Caco-2 (cell line): Measurements from ENCODE around the gene STPG2. TPM values are rescaled to one million over a fixed set of nuclear protein-coding genes. Genes with fewer than 3 reads are reported as not detected.

Experiments used
- BruUV-seq: library from RNA; stranded (reverse); fragments of 400-500 nt; replicated peaks from 2 replicates; lab custom pipeline; 2021; lab: Mats Ljungman, UMichigan
- CTCF ChIA-PET: fragments of 300-600 bp; sonication (Branson Sonifier 250); formaldehyde crosslinking; loops from one replicate; lab custom pipeline; 2022; ENCODE audit warnings: antibody characterized with exemption; lab: Charles Lee
- POLR2A ChIA-PET: fragments of 300-600 bp; sonication (Branson Sonifier 250); formaldehyde crosslinking; loops from one replicate; lab custom pipeline; 2022; ENCODE audit warnings: antibody characterized with exemption; lab: Charles Lee
- DNase-seq, 2 experiments: peaks; one replicate each; pipeline versions ENCODE4 v3.0.0 to v3.0.0-alpha.2; 2020 to 2022
- H3K27me3 ChIP-seq: replicated peaks from 2 replicates; pipeline ENCODE4 v1.6.0; 2011; ENCODE audit warnings: low read length; ENCODE audit not compliant: control insufficient read depth, insufficient read depth
- H3K36me3 ChIP-seq: 2 replicates; pipeline ENCODE4 v1.5.1; 2011; ENCODE audit warnings: low read length; ENCODE audit not compliant: control insufficient read depth, insufficient read depth
- H3K4me1 ChIP-seq: fragments of 250-450 bp; sonication (Bioruptor Pico); 2 replicates; pipeline ENCODE4 v1.5.1; 2020; ENCODE audit warnings: mild to moderate bottlenecking
- H3K4me3 ChIP-seq: 2 replicates; pipeline ENCODE4 v1.5.1; 2011; ENCODE audit warnings: low read depth, mild to moderate bottlenecking, control low read depth, low read length
- H3K9me3 ChIP-seq: fragments of 250-450 bp; sonication (Bioruptor Pico); 2 replicates; pipeline ENCODE4 v1.5.1; 2020; ENCODE audit warnings: mild to moderate bottlenecking, moderate library complexity
- H3K27ac Mint-ChIP-seq: one replicate; pipeline ENCODE4 v1.8.0; 2022; ENCODE audit warnings: mixed read lengths; ENCODE audit not compliant: unreplicated experiment
- H3K27me3 Mint-ChIP-seq: one replicate; pipeline ENCODE4 v1.8.0; 2022; ENCODE audit warnings: mixed read lengths; ENCODE audit not compliant: insufficient read depth, unreplicated experiment
- H3K36me3 Mint-ChIP-seq: one replicate; pipeline ENCODE4 v1.8.0; 2022; ENCODE audit warnings: mild to moderate bottlenecking, mixed read lengths; ENCODE audit not compliant: insufficient read depth, unreplicated experiment
- H3K4me1 Mint-ChIP-seq: one replicate; pipeline ENCODE4 v1.8.0; 2022; ENCODE audit warnings: low read depth, mixed read lengths; ENCODE audit not compliant: unreplicated experiment
- H3K4me3 Mint-ChIP-seq: one replicate; pipeline ENCODE4 v1.8.0; 2022; ENCODE audit warnings: mild to moderate bottlenecking, moderate library complexity, mixed read lengths; ENCODE audit not compliant: unreplicated experiment
- H3K9me3 Mint-ChIP-seq: one replicate; pipeline ENCODE4 v1.8.0; 2022; ENCODE audit warnings: mixed read lengths; ENCODE audit not compliant: unreplicated experiment
- CTCF ChIP-seq, 2 experiments: fragments of 200-600 bp in 1 of 2; IDR thresholded peaks; 1 replicate in 1 of 2; 2 replicates in 1 of 2; pipeline versions ENCODE4 v1.5.1 to v1.8.0; 2011 to 2022; ENCODE audit warnings: antibody characterized with exemption in 1 of 2, control low read depth in 1 of 2, inconsistent platforms in 1 of 2, low read depth in 1 of 2, low read length in 1 of 2, mild to moderate bottlenecking in 1 of 2, moderate library complexity in 1 of 2; ENCODE audit not compliant: insufficient read depth in 1 of 2, severe bottlenecking in 1 of 2, unreplicated experiment in 1 of 2
- intact Hi-C: fragments of 100-400 bp; cut with micrococcal nuclease; formaldehyde crosslinking; loops from one replicate; pipeline ENCODE4 v1.10.0; 2022; ENCODE audit not compliant: unreplicated experiment
- total RNA-seq: library from RNA; stranded (reverse); gene quantifications from 2 replicates; pipeline ENCODE4 v1.2.3, GENCODE V29; 2022

STPG2 gene
- total RNA-seq, 1 experiment from 2014 or later, result not detected

GRCh38 chr4:98026362-98026761, 116.9 kb downstream of the STPG2 start:
- peaks cover 8% of the 10 kb centered on the region for H3K27me3 Mint-ChIP-seq
- CTCF ChIA-PET, result no interaction called here
- no peaks in the 10 kb centered on the region for H3K9me3 ChIP-seq
- TF ChIP-seq CTCF (IDR thresholded peaks at IDR 0.05; ENCODE audit: insufficient read depth in 1 of 2, low read depth in 1 of 2, low read length in 1 of 2, severe bottlenecking in 1 of 2, unreplicated experiment in 1 of 2), result no peak
- H3K9me3 Mint-ChIP-seq, result no peaks in the 10 kb centered on the region
- no peaks in the 10 kb centered on the region for H3K27me3 ChIP-seq
- H3K36me3 ChIP-seq, result no peaks in the 10 kb centered on the region
- no peaks in the 10 kb centered on the region for H3K36me3 Mint-ChIP-seq
- no peak overlapping the region for H3K4me3 Mint-ChIP-seq
- DNase-seq, result no peak
- POLR2A ChIA-PET, result no interaction called here
- H3K4me1 ChIP-seq, result no peaks in the 10 kb centered on the region
- H3K4me3 ChIP-seq, result no peak overlapping the region
- no TSS peak for BruUV-seq
- intact Hi-C loops, result no loop called here
- H3K4me1 Mint-ChIP-seq, result no peaks in the 10 kb centered on the region
- no peak overlapping the region for H3K27ac Mint-ChIP-seq

GRCh38 chr4:98006814-98007412, 136.4 kb downstream of the STPG2 start:
- Histone ChIP-seq H3K27me3 (no peaks in the 10 kb centered on the region), H3K9me3 (no peaks in the 10 kb centered on the region), H3K4me1 (no peaks in the 10 kb centered on the region), H3K36me3 (no peaks in the 10 kb centered on the region), H3K4me3 (no peak overlapping the region)
- CTCF ChIA-PET, result no interaction called here
- DNase-seq, result no peak
- H3K27me3 Mint-ChIP-seq, result no peaks in the 10 kb centered on the region
- intact Hi-C loops, result no loop called here
- H3K9me3 Mint-ChIP-seq, result no peaks in the 10 kb centered on the region
- no peak for TF ChIP-seq CTCF (IDR thresholded peaks at IDR 0.05; ENCODE audit: insufficient read depth in 1 of 2, low read depth in 1 of 2, low read length in 1 of 2, severe bottlenecking in 1 of 2, unreplicated experiment in 1 of 2)
- no TSS peak for BruUV-seq
- H3K4me1 Mint-ChIP-seq, result no peaks in the 10 kb centered on the region
- POLR2A ChIA-PET, result no interaction called here
- H3K27ac Mint-ChIP-seq, result no peak overlapping the region
- no peaks in the 10 kb centered on the region for H3K36me3 Mint-ChIP-seq
- no peak overlapping the region for H3K4me3 Mint-ChIP-seq

- Histone ChIP-seq H3K27me3 (no peaks in the 10 kb centered on the region), H3K4me1 (no peaks in the 10 kb centered on the region), H3K36me3 (no peaks in the 10 kb centered on the region), H3K4me3 (no peak overlapping the region), H3K9me3 (no peaks in the 10 kb centered on the region)
- intact Hi-C loops, result no loop called here
- H3K9me3 Mint-ChIP-seq, result no peaks in the 10 kb centered on the region
- H3K27ac Mint-ChIP-seq, result no peak overlapping the region
- H3K4me3 Mint-ChIP-seq, result no peak overlapping the region
- no peaks in the 10 kb centered on the region for H3K4me1 Mint-ChIP-seq
- no peak for TF ChIP-seq CTCF (IDR thresholded peaks at IDR 0.05; ENCODE audit: insufficient read depth in 1 of 2, low read depth in 1 of 2, low read length in 1 of 2, severe bottlenecking in 1 of 2, unreplicated experiment in 1 of 2)
- no TSS peak for BruUV-seq
- H3K36me3 Mint-ChIP-seq, result no peaks in the 10 kb centered on the region
- ChIA-PET POLR2A (no interaction called here), CTCF (no interaction called here)
- H3K27me3 Mint-ChIP-seq, result no peaks in the 10 kb centered on the region
- DNase-seq, result no peak
Observed at GRCh38 chr4:98006060-98006459, 137.2 kb downstream of the STPG2 start.
